ENCODE results near the gene HIPK4. TPM values are rescaled to one million over a fixed set of nuclear protein-coding genes. Genes with fewer than 3 reads are reported as not detected.

The HIPK4 gene
- polyA plus RNA-seq, 1 experiment, result 0.09 TPM

DNA sequence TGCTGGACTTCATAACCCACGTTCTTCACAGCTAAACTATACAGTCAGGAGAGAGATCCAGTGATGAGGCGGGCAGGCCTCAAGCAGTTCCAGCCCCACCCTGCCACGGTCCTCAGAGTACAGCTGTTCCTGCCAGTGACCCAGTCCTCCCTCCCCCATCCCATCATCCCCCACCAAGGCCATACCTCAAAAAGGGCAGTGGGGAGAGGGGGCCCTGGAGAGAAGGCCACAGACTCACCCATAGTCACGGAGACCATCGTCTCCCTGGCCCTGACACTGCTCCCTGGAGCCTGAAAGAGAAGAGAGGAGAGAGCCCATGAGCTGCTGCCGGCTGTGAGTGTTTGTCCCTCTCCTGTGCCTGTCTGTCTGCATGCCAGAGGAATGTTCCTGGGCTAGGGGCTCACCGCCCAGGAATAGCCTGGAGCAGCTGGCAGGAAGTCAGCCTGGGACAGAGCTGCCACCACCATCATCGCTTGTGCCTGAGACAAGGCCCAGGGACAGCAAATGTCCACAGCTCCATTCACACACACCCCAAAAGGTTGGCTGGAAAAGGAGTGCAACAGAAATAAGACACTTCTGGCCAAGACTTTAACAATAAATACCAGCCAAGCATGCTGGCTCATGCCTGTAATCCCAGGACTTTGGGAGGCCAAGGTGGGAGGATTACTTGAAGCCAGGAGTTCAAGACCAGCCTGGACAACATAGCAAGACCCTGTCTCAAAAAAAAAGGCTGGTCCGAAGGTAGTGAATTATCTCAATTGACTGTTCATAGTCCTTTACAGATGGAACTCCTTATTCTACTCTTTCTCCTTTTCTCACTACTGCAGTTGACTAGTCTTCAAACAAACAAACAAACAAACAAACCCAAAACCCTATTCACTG, 48.1 kb downstream of the HIPK4 start:
- no peaks in the 10 kb centered on the region for H3K9me3 ChIP-seq (ENCODE audit: control insufficient read depth, insufficient read depth, low read length)
- CTCF ChIA-PET, result interaction anchor here (1.3 kb wide), 1 partner anchor 37 kb away, joined by 7 read pairs; no protein-coding TSS in a partner anchor
- peak overlapping the region; percentile 11 for H3K27ac ChIP-seq (ENCODE audit: low read depth, low read length)
- no peaks in the 10 kb centered on the region for H3K27me3 ChIP-seq (ENCODE audit: control insufficient read depth, insufficient read depth, low read length)
- DNase-seq (ENCODE audit: low read depth, low spot score), result no peak
- TF ChIP-seq, protein P1, sequence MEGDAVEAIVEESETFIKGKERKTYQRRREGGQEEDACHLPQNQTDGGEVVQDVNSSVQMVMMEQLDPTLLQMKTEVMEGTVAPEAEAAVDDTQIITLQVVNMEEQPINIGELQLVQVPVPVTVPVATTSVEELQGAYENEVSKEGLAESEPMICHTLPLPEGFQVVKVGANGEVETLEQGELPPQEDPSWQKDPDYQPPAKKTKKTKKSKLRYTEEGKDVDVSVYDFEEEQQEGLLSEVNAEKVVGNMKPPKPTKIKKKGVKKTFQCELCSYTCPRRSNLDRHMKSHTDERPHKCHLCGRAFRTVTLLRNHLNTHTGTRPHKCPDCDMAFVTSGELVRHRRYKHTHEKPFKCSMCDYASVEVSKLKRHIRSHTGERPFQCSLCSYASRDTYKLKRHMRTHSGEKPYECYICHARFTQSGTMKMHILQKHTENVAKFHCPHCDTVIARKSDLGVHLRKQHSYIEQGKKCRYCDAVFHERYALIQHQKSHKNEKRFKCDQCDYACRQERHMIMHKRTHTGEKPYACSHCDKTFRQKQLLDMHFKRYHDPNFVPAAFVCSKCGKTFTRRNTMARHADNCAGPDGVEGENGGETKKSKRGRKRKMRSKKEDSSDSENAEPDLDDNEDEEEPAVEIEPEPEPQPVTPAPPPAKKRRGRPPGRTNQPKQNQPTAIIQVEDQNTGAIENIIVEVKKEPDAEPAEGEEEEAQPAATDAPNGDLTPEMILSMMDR (IDR thresholded peaks at IDR 0.05; ENCODE audit: low read depth, low read length), result no peak
- H3K4me3 ChIP-seq (ENCODE audit: low read depth, low read length), result no peak overlapping the region
- POLR2A ChIA-PET, result no interaction called here

DNA sequence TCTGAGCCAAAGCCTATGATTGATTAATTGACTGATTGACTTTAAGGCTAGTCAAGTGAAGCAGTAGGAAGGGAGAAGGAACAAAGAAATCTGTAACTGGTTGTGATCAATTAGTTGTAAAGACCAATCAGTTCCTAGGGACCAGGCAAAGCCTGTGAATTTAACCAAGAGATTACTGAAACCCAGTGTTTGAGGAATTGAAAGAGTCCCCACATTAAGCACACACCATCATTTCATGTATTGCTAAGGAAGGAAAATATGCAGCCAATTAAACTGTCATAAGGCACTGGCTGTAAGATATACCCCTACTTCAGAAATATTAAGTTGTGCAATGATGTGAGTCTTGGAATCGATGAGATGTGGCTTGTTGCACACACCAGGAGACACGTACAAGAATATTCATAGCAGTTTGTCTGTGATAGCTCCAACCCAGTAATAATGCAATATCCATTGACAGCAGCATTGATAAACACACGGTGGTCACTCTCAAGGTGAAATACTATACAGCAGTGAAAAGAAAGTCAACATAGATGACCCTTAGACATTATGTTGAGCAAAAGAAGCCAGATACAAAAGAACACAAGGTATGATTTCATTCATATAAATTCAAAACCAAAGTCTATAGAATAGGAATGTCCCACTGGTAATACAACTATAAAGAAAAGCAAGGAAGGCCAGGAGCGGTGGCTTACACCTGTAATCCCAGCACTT, 50.8 kb downstream of the HIPK4 start:
- TF ChIP-seq, protein P1 (IDR thresholded peaks at IDR 0.05; ENCODE audit: low read depth, low read length), result no peak
- POLR2A ChIA-PET, result no interaction called here
- CTCF ChIA-PET, result no interaction called here

DNA sequence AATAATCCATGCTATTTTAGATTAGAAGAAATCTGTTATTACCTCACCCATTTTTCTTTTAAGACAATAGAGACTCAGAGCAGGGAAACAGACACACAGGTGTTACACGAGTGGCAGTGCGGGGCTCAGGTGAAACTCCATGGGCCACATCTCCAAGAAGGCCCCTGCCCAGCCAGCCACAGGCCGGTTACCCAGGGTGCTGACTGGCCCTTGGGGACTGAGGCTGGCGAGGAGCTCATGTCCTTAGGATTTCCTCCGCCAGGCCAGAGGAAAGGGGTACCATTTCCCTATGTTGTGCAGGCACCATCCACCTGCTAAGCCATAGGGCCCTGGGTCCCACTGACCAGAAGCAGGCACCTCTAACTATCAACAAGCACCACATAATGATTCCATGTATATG, 52.4 kb downstream of the HIPK4 start:
- no peak overlapping the region for H3K4me3 ChIP-seq (ENCODE audit: low read depth, low read length)
- ChIA-PET POLR2A (no interaction called here), CTCF (no interaction called here)

More for the DNA sequence above, 50.8 kb downstream of the HIPK4 start:
- Histone ChIP-seq H3K4me3 (ENCODE audit: low read depth, low read length) (no peak overlapping the region), H3K27me3 (ENCODE audit: control insufficient read depth, insufficient read depth, low read length) (no peaks in the 10 kb centered on the region), H3K9me3 (ENCODE audit: control insufficient read depth, insufficient read depth, low read length) (no peaks in the 10 kb centered on the region), H3K27ac (ENCODE audit: low read depth, low read length) (no peak overlapping the region)
- DNase-seq (ENCODE audit: low read depth, low spot score), result no peak

DNA sequence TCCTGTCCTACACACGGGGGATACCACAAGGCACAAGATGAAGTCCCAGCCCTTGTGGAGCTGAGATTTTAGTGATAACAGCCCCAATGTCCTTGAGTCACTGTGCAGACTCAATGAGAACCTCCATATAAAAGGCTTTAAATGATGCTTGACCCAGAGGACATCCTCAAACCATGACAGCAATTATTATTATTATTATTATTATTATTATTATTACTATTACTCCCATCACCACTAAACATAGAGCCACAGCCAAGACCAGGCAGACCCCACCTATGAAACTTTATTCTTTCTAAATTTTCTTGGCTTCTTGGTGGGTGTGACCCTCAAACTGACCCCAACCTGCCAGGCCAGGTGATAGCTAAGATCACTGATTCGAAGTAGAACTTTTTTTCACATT, 52.9 kb downstream of the HIPK4 start:
- H3K9me3 ChIP-seq (ENCODE audit: control insufficient read depth, insufficient read depth, low read length), result no peaks in the 10 kb centered on the region
- DNase-seq (ENCODE audit: low read depth, low spot score), result no peak
- TF ChIP-seq, protein P1 (IDR thresholded peaks at IDR 0.05; ENCODE audit: low read depth, low read length), result no peak
- no peaks in the 10 kb centered on the region for H3K27me3 ChIP-seq (ENCODE audit: control insufficient read depth, insufficient read depth, low read length)
- ChIA-PET POLR2A (no interaction called here), CTCF (interaction anchor here (1.9 kb wide), 1 partner anchor 32 kb away, joined by 4 read pairs; no protein-coding TSS in a partner anchor)
- no peak overlapping the region for H3K4me3 ChIP-seq (ENCODE audit: low read depth, low read length)
- no peak overlapping the region for H3K27ac ChIP-seq (ENCODE audit: low read depth, low read length)

More for the DNA sequence above, 52.4 kb downstream of the HIPK4 start:
- DNase-seq (ENCODE audit: low read depth, low spot score), result no peak
- Histone ChIP-seq H3K27ac (ENCODE audit: low read depth, low read length) (no peak overlapping the region), H3K27me3 (ENCODE audit: control insufficient read depth, insufficient read depth, low read length) (no peaks in the 10 kb centered on the region), H3K9me3 (ENCODE audit: control insufficient read depth, insufficient read depth, low read length) (no peaks in the 10 kb centered on the region)
- TF ChIP-seq, protein P1 (IDR thresholded peaks at IDR 0.05; ENCODE audit: low read depth, low read length), result no peak

DNA sequence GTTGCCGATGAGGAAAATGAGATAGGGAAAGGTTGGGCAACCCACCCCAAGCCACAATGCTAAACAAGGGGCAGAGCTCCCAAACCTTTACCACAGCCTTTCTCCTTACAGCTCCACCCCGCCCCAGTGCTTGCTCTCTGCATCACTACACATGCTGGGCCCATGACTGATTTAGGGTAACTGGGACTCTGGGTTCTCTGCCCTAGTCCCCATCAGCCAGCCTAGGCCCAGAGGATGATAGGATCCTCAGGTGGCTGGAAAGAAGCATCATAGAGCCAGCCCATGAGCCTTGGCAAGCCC, 53.4 kb downstream of the HIPK4 start:
- TF ChIP-seq, protein P1 (IDR thresholded peaks at IDR 0.05; ENCODE audit: low read depth, low read length), result no peak
- no peaks in the 10 kb centered on the region for H3K9me3 ChIP-seq (ENCODE audit: control insufficient read depth, insufficient read depth, low read length)
- H3K4me3 ChIP-seq (ENCODE audit: low read depth, low read length), result no peak overlapping the region
- DNase-seq (ENCODE audit: low read depth, low spot score), result no peak
- ChIA-PET CTCF (interaction anchor here (1.9 kb wide), 1 partner anchor 31 kb away, joined by 4 read pairs; no protein-coding TSS in a partner anchor), POLR2A (no interaction called here)
- no peaks in the 10 kb centered on the region for H3K27me3 ChIP-seq (ENCODE audit: control insufficient read depth, insufficient read depth, low read length)
- H3K27ac ChIP-seq (ENCODE audit: low read depth, low read length), result no peak overlapping the region

All from AG04450 (cell line).